ENCODE data around the gene STOM. TPM values are rescaled to one million over a fixed set of nuclear protein-coding genes. Genes with fewer than 3 reads are reported as not detected.

STOM gene
- total RNA-seq, 1 experiment from 2014 or later: 22.4 TPM

GRCh38 chr9:121289026-121289771 lies 80.9 kb downstream of the STOM start (continued):
- TF ChIP-seq ZBTB33 (IDR thresholded peaks at IDR 0.05; ENCODE audit: extremely low read depth, insufficient replicate concordance, low read length) (no peak), CBX3 (IDR thresholded peaks at IDR 0.05; ENCODE audit: low read depth) (no peak), REST (IDR thresholded peaks at IDR 0.05; ENCODE audit: low read depth) (no peak), SRF (IDR thresholded peaks at IDR 0.05; ENCODE audit: low read depth) (no peak)

Other genes with a start within 250 kb of the STOM start
- gene RAB14, start 168.4 kb downstream of the STOM start, total RNA-seq (2021; ENCODE audit: unreplicated experiment): 63.1 TPM
- gene GSN, start 102.1 kb downstream of the STOM start, total RNA-seq (2021; ENCODE audit: unreplicated experiment): 71.3 TPM
- gene GGTA1, start 129.6 kb upstream of the STOM start, total RNA-seq (2021; ENCODE audit: unreplicated experiment): not detected

Data from HCT116 (cell line).